Amniotic stem cell (primary cell): Measurements from ENCODE around the gene MUC4.
"Not testable (repeated sequence)": the region's sequence is repeated elsewhere in the genome, so short reads cannot be mapped to it uniquely, and the experiment has no call there.

Experiments used
- DNase-seq: peaks from one replicate; lab custom pipeline; 2025; lab: John Stamatoyannopoulos, UW

Gene MUC4

GRCh38 chr3:195810455-195810845, 1.3 kb downstream of the MUC4 start:
- DNase-seq: no peak

DNA sequence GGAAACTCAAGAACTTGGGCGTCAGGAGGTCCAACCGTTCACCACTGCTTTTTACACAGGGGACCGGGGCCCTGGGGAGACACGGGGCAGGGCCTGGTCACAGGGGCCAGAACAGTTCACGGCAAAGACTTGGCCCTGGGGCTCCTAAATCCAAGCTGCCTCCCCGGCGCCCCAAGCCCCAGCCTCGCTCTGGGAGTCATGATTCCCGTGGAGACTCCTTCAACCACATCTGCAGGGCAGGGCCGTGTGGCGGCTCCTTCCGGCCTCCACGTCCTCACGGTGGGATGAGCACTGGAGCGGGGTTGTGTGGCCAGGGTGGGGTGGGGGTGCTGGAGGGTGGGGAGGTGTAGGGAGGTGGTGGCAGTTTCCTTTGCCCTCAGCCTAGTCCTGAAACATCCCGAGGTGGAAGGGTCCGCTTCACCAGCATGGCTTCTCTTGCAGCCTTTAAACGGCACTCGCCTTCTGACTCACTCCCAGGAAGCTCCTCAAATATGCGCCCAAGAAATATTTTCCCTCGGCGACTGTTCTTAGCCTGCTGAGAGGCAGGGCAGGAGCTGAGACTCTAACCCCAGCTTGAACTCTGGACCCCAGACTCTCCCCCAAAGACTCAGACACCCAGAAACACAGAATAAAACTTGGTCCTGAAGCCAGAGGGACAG, 1.8 kb downstream of the MUC4 start:
- DNase-seq: no peak

DNA sequence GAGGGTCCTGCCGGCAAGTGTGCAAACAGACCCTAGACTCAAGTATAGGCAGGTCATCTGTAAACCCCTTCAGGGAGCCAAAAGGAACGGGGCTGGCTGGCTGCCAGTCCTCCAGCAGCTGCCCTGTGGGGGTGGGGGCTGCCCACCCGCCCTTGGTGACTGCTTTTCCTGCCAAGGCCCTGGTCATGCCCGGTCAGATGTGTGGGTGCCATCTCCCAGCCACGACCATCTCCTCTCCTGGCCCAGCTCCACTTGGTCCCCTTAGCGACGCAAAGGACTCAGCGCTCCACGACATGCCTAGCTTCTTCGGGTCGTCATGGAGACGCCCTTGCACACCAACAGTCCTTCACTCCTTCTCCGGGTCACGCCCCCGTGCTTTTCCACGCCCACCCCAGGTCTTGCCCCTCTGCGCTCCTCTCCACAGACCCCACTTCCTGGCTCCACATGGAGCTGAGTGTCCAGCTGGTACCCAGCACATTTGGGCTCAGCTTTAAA, 2.4 kb downstream of the MUC4 start:
- no peak for DNase-seq

GRCh38 chr3:195808741-195809290, 2.9 kb downstream of the MUC4 start:
- no peak for DNase-seq

- DNase-seq: no peak
Observed at GRCh38 chr3:195807681-195808121, 4.0 kb downstream of the MUC4 start.

DNA sequence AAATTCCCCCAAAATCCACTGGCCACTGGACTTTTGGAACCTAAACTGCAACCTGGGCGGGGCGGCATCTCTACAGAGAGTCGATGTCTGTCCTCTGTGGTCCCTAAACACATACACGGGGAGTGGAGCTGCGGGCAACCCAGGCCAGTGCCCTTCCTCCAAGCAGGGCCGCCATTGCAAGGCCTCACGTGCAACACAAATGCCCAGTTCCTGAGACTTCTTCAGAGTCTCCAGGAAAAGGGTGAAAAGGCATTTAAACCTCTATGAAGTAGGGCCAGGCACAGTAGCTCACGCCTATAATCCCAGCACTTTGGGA, 4.9 kb downstream of the MUC4 start:
- DNase-seq: no peak

GRCh38 chr3:195806211-195806915, 5.4 kb downstream of the MUC4 start:
- no peak for DNase-seq

- DNase-seq: not testable (repeated sequence)
Observed at GRCh38 chr3:195805588-195805987, 6.1 kb downstream of the MUC4 start.

DNA sequence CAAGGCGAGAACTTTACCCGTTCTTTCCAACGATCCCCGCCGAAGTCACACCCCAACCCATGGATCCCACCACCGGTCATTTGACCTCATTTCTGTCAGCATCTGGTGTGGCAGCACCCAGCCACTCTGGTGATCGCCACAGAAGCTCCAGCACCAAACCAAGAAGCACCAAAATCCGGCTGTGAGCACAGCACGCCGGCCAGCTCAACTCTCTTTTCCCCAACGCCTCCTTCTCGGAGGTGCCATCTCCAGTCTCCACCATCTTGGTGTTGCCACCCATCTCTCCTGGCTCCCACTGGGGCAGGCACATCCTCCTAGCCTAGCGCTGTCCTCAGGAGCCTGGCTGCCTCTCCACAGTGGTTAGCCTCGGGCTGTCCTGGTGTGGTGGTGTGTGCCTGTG, 6.5 kb downstream of the MUC4 start:
- no peak for DNase-seq

DNA sequence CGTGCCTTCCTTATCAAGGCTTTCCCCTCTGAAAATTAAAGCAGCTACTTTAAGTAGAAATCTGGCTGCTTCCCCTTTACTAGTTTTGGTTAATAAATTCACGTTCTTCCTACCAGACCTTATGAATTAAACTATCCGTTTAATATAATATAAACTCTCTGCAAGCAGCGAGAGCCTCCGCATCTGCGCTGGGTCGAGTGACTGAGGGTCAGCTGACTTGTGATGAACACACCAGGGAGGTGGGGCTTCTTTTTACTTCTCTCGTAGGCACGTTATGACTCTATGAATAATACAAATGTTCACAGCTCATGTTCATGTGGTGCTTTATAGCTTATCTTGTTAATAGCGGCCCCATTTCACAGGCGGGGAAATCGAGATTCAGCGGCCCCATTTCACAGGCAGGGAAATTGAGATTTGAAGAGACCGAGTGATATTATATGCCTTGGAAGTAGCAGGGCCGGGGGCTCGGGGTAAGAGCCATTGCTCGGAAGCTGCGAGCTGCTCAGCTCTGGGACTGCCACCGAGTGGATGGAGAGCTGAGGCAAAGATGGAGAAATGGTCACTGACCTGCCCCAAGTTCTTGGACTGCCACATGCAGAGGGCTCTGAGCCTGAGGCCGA, 8.3 kb downstream of the MUC4 start:
- DNase-seq: no peak

DNA sequence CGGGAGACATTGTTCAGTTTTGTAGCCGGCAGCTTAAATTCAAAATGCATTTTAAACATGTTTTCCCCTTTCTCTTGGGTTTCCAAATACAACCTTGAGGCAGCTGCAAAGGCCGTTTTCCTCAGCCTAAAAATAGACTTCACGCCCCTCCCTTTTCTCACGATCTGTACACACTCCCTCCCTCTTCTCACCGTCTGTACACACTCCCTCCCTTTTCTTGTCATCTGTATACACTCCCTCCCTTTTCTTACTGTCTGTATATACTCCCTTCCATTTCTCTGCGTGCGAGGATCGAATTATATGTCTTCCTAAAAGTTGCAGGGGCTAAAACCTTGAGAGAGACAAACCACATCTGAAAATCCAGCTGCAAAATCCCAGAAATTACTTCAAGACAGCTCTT, 8.9 kb downstream of the MUC4 start:
- no peak for DNase-seq

DNA sequence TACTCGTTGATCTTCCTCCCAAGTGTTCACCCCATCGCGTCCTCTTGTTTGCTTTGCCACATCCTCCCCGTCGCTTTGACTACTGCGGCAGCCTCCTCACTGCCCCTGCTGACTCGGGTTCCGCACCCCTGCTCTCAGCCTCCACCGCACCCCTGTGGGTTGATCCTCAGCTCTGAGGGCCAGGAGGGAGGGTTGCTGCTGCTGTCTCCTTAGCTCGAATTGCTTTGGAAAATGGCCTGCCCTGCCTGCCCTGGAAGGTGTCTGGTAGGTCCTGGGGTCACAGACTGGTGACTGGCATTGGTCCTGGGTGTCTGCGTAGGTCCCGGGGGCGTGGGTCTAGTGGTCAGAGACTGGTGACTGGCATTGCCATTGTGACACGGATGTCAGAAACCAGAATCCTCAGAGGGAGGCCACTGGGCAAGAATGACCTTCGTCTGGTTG, 9.4 kb downstream of the MUC4 start:
- DNase-seq: no peak

DNA sequence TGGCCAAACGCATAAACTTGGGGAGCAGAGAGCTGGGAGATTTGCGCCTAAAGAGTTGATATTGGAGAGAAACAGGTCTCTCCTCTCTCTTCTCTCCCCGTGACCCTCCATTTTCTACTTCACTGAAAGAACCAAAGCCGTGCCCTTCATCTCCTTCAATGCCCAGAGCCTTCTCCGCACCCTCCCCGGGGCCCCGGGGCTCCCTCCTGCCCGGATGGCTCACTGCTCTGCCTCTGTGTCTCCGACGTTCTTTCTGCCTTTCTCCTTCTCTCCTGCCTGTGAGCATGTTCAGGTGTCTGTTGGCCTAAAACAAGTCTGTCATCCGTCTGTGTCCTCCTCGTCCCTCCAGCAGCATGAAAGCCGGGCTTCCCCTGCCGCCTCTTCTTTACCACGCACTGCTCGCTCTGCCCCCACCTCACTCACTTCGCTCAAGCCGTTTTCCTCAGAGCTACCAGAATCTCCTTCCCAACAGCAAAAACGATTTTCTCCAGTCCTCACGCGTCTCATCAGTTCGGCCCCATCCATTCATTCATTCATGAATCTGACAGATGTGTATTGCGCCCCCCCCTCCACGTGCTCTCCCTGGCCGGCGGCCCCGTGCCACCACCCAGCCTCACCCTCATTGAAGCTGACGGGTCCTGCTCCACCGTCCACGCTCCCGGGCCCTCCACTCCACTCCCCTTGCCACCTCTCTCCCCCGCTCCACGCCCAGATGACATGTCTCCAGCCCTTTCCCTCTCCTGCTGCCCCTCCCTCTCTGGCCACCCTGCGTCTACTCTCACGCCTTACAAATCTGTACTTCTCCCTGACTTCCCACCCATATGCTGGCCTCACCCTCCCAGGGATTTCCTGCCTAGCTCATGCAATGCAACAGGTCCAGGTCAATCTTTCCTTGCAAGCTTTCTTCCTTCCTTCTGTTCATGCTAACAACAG, 10.2 kb downstream of the MUC4 start:
- DNase-seq: no peak

DNA sequence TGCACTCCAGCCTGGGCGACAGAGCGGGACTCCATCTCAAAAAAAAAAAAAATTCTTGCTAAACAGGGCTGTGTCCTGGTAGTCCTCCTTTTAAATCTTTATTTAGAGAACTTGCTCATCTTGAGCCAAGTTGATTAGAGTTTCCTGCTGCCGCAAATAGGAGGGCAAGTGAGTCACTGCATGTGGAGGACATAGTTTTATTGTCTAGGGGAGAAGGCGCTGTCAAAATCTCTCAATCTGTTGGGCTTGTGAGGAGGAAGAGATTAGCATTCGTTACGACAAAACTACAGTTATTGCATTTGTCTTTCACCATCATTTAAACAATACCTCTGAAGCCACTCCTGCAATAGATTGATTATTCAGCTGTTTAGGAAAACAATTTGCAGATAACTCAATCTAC, 11.5 kb downstream of the MUC4 start:
- no peak for DNase-seq

DNA sequence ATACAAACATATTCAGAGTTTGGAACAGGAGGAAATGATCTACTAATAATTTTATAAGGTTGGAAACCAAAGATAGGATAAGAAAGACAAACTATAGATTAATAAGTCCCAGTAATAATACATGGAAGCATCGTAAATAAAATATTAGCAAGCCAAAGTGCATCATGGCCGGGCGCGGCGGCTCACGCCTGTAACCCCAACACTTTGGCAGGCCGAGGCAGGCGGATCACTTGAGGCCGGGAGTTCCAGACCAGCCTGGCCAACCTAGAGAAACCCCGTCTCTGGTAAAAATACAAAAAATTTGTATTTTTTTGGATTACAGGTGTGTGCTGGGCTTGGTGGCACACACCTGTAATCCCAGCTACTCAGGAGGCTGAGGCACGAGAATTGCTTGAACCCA, 14.9 kb downstream of the MUC4 start:
- DNase-seq: no peak

GRCh38 chr3:195794708-195795107, 17.0 kb downstream of the MUC4 start:
- no peak for DNase-seq

- DNase-seq: not testable (repeated sequence)
Observed at GRCh38 chr3:195792621-195793020, 19.1 kb downstream of the MUC4 start.

DNA sequence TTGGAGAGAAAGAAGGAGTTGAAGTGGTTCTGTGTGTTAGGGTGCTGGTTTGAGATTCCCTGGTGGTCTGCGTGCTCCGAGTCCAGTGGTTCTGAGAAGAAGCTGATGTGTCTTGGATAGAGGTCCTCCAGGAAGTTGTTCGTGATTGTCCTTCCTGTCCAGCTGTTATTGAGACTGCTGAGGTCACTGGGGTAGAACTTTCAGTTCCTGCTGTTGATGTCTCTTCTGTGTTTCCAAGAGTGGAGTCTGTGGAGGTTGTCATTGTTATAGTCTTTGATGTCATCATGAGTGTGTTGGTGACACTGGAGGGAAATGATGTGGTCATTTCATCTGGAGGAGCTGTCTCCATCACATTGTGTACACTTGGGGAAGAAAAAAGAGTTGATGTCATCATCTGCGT, 20.8 kb downstream of the MUC4 start:
- no peak for DNase-seq

DNA sequence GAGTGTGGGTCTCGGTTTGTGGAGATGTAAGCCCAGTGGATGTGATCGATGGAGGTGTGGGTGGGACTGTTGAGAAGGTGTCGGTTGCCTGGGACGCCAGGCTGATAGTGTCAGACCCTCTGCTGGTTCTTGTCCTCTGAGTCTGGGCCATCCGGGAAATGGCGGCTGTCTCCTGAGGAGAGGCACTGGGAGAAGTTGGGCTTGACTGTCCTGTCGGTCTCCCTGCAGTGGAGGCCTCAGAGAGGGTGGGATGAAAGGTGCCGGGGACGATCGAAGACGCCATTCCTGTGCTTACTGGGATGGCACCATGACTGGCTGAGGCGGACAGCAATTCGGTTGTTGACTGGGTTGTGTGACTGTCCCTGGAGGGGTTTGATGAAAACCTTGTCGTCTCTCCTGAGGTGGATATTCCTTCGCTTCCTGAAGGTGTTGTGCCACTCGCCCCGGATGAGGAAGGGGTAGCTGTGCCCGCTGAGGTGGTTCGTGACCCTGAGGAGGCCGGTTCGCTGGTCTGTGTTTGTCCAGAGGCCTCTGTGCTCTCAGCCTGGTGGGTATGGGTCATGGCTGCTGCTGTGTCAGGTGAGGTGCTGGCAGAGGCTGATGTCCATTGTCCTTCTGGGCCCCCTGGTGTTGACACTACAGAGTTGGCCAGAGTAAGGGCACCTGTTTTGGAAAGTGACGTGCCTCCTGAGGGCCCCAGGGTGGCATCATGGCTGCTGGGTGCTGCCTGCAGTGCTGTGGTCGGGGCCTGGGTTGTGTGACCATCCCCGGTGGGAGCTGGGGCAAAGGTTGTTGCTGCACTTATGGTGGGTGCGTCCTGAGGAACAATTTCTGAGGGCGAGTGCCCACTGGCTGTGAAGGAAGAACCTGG, 22.8 kb downstream of the MUC4 start:
- DNase-seq: no peak

- not testable (repeated sequence) for DNase-seq
Observed at GRCh38 chr3:195785781-195786405, 25.8 kb downstream of the MUC4 start.
